ENCODE measurements around the gene MAGI1.

GRCh38 chr3:65844370-65844769, 194.3 kb downstream of the MAGI1 start:
- TF ChIP-seq CTCF (IDR thresholded peaks at IDR 0.05) (no peak), EZH2 (IDR thresholded peaks at IDR 0.05; ENCODE audit: borderline replicate concordance, insufficient read depth, low read depth, low read length, poor library complexity, severe bottlenecking) (no peak)
